ENCODE measurements around the gene ADNP. TPM values are rescaled to one million over a fixed set of nuclear protein-coding genes. Genes with fewer than 3 reads are reported as not detected.
"Not testable (repeated sequence)": the region's sequence is repeated elsewhere in the genome, so short reads cannot be mapped to it uniquely, and the experiment has no call there.

Gene ADNP
- total RNA-seq, 1 experiment from 2014 or later, result 106 TPM

- no peak for DNase-seq (ENCODE audit: low spot score)
- Mint-ChIP-seq H3K4me3 (no peak overlapping the region), H3K27ac (no peak overlapping the region), H3K36me3 (peaks cover 8% of the 10 kb centered on the region), H3K27me3 (ENCODE audit: low read depth) (no peaks in the 10 kb centered on the region), H3K4me1 (peaks cover 2% of the 10 kb centered on the region; the same call in 1 of the 2 replicates), H3K9me3 (no peaks in the 10 kb centered on the region)
- TF ChIP-seq ZNF512 (CRISPR knock-in tag; IDR thresholded peaks at IDR 0.05; ENCODE audit: borderline replicate concordance) (no peak), FOXP1 (CRISPR knock-in tag; IDR thresholded peaks at IDR 0.05; ENCODE audit: borderline replicate concordance) (no peak)
- CTCF ChIA-PET, result interaction anchor here (1.6 to 6.1 kb wide), 3 partner anchors 65 to 93 kb away, joined by 3 to 31 read pairs (median 6); partner anchors contain the start of gene BCAS4
- ATAC-seq, result no peak
- POLR2A ChIA-PET, result interaction anchor here (1.3 kb wide), 1 partner anchor 13 kb away, joined by 4 read pairs; no protein-coding TSS in a partner anchor
Measured at GRCh38 chr20:50883856-50884255, 47.4 kb downstream of the ADNP start.

- ChIA-PET CTCF (interaction anchor here (2.0 to 6.1 kb wide), 2 partner anchors 63 to 87 kb away, joined by 6 to 31 read pairs; partner anchors contain the start of gene BCAS4), POLR2A (interaction anchor here (1.3 kb wide), 1 partner anchor 11 kb away, joined by 3 read pairs; no protein-coding TSS in a partner anchor)
- ATAC-seq; H3K36me3 Mint-ChIP-seq; H3K4me1 Mint-ChIP-seq; H3K9me3 Mint-ChIP-seq; H3K27ac Mint-ChIP-seq; H3K27me3 Mint-ChIP-seq (ENCODE audit: low read depth); DNase-seq (ENCODE audit: low spot score); H3K4me3 Mint-ChIP-seq: not testable (repeated sequence)
Measured at GRCh38 chr20:50881759-50882424, 49.3 kb downstream of the ADNP start.

- TF ChIP-seq ESRRA (CRISPR knock-in tag; IDR thresholded peaks at IDR 0.05; ENCODE audit: borderline replicate concordance) (no peak), SP1 (CRISPR knock-in tag; conservative IDR thresholded peaks at IDR 0.05) (no peak), CREB1 (CRISPR knock-in tag; IDR thresholded peaks at IDR 0.05) (no peak), ZBTB43 (CRISPR knock-in tag; IDR thresholded peaks at IDR 0.05) (no peak), OVOL2 (CRISPR knock-in tag; IDR thresholded peaks at IDR 0.05; ENCODE audit: borderline replicate concordance) (no peak)
- ATAC-seq, result no peak
- no peaks in the 10 kb centered on the region for H3K9me3 Mint-ChIP-seq
- no peak for DNase-seq (ENCODE audit: low spot score)
- peaks cover 12% of the 10 kb centered on the region for H3K4me1 Mint-ChIP-seq
- no peaks in the 10 kb centered on the region for H3K27me3 Mint-ChIP-seq (ENCODE audit: low read depth)
- no peak overlapping the region for H3K4me3 Mint-ChIP-seq
- peak overlapping the region; percentile 70 for H3K27ac Mint-ChIP-seq
- peaks cover 15% of the 10 kb centered on the region for H3K36me3 Mint-ChIP-seq
- POLR2A ChIA-PET, result interaction anchor here (0.9 kb wide), 1 partner anchor 9 kb away, joined by 3 read pairs; no protein-coding TSS in a partner anchor
- CTCF ChIA-PET, result interaction anchor here (1.0 kb wide), 3 partner anchors 61 to 89 kb away, joined by 3 to 4 read pairs (median 4); no protein-coding TSS in a partner anchor
Measured at GRCh38 chr20:50879649-50880550, 51.3 kb downstream of the ADNP start.

GRCh38 chr20:50877232-50877743, 53.9 kb downstream of the ADNP start:
- Mint-ChIP-seq H3K27me3 (ENCODE audit: low read depth) (no peaks in the 10 kb centered on the region), H3K4me3 (no peak overlapping the region), H3K9me3 (no peaks in the 10 kb centered on the region), H3K36me3 (peaks cover 15% of the 10 kb centered on the region), H3K4me1 (peaks cover 19% of the 10 kb centered on the region), H3K27ac (peak overlapping the region; percentile 57)
- ChIA-PET POLR2A (interaction anchor here (0.6 kb wide), 1 partner anchor 118 kb away, joined by 3 read pairs; no protein-coding TSS in a partner anchor), CTCF (no interaction called here)
- DNase-seq (ENCODE audit: low spot score) (no peak), ATAC-seq (no peak; the same call in 1 of the 2 replicates)
- TF ChIP-seq CREB1 (CRISPR knock-in tag; IDR thresholded peaks at IDR 0.05) (no peak), ATF1 (CRISPR knock-in tag; IDR thresholded peaks at IDR 0.05) (no peak), ZNF263 (CRISPR knock-in tag; IDR thresholded peaks at IDR 0.05; ENCODE audit: low read depth) (no peak), ZNF219 (CRISPR knock-in tag; IDR thresholded peaks at IDR 0.05; ENCODE audit: borderline replicate concordance) (no peak), NFATC4 (CRISPR knock-in tag; IDR thresholded peaks at IDR 0.05) (no peak), JUN (CRISPR knock-in tag; IDR thresholded peaks at IDR 0.05) (no peak), IRF2 (CRISPR knock-in tag; IDR thresholded peaks at IDR 0.05; ENCODE audit: borderline replicate concordance, low read depth) (no peak), ZNF317 (CRISPR knock-in tag; IDR thresholded peaks at IDR 0.05; ENCODE audit: borderline replicate concordance, low read depth) (no peak), E2F5 (CRISPR knock-in tag; IDR thresholded peaks at IDR 0.05) (no peak), FOXP4 (CRISPR knock-in tag; IDR thresholded peaks at IDR 0.05) (no peak), ATF3 (CRISPR knock-in tag; conservative IDR thresholded peaks at IDR 0.05) (no peak), RORB (CRISPR knock-in tag; IDR thresholded peaks at IDR 0.05) (no peak)
